Measurements from ENCODE around the gene SHC3.

The SHC3 gene

DNA sequence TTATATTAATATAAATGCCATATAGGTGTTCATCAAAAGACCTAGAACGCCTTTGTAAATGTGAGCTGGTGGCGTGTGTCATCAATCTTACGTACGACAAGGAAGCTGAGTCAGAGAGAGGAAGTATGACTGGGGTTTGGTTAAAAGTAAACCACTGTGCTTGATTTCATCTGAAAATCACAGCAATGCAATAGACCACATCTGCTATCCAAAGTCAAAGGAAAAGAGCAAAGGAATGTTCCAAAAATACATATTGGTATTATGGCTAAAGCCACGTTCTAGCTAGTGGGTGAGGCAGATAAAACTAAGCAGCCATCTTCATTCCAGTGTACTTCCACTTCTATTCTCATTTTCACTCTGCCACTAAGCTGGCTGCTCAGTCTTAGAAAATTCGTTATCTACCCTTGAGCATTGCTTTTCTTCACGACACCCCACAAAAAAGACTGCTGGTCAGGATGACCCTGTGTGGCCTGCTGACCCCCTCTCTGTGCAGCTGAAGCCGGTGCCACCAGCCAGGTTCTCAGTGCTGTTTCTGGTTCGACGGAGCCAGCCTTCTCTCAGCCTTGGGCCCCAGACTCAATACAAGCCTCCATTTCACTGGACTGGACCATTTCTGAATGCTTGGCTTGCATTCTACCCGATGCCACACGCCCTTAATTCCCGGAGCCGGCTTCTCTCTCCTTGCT is 23.8 kb downstream of the SHC3 start:
- peaks cover 69% of the 10 kb centered on the region for H3K27me3 Mint-ChIP-seq

DNA sequence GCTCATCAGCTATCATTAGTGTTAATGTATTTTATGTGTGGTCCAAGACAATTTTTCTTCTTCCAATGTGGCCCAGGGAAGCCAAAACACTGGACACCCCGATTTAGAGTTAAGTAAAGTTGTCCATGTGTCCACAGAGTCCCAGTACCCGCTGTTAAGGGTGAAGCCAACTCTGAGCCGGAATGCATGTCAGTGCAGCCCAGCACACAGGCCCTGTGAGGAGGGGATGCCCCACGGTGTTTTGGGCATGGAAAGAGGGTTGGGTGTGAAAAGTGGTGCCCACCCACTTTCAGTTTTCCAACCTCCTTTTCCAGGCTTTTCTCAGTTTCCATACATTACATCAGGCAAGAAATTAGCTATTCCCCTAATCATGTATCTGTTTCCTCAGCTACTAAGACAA is 24.4 kb downstream of the SHC3 start:
- DNase-seq (peak; percentile 33), ATAC-seq (peak; percentile 67)
- Mint-ChIP-seq H3K4me3 (peak overlapping the region; percentile 56), H3K27ac (peak overlapping the region; percentile 57), H3K36me3 (ENCODE audit: low read depth) (no peaks in the 10 kb centered on the region), H3K27me3 (peaks cover 69% of the 10 kb centered on the region), H3K9me3 (no peaks in the 10 kb centered on the region), H3K4me1 (peaks cover 26% of the 10 kb centered on the region)

More for the DNA sequence above, 23.8 kb downstream of the SHC3 start:
- Mint-ChIP-seq H3K4me1 (peaks cover 26% of the 10 kb centered on the region), H3K27ac (peak overlapping the region; percentile 57), H3K9me3 (no peaks in the 10 kb centered on the region), H3K36me3 (ENCODE audit: low read depth) (no peaks in the 10 kb centered on the region), H3K4me3 (peak overlapping the region; percentile 56)
- DNase-seq (no peak), ATAC-seq (peak; percentile 84)

DNA sequence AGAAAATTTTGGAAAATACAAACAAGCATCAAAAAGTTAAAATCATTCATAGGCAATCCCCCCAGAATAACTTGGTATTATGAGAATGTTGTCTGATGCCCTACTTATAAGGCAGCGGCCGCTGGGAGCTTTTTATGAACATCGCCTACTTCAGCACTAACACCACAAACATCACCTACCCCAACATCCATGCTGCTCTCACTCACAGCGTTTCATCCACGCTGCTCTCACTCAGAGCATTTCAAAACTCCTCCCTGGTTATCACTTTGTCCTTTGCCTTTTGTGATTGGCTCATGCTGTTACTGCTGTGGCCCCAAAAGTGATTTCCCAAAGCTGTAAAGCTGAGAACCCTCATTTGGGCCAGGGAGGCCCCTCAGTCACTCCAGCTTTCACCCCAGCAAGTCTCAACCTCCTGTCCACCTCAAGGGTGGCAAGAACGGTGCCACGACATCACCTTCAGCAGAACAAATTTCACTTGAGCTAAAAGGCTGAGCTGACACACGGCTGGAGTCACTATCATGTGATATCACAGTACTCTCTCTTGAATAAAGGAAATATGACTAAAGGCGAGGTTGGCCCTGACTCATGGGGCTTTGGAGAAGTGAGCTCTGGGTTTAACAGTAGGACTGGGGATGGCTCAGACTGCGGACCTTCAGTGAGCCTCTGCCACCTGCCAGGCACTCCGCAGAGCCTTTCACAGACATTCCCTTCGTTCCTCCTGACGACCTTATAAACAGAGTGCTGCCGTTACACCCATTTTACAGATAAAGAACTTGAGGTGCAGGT is 25.2 kb downstream of the SHC3 start:
- H3K27ac Mint-ChIP-seq, result peak overlapping the region; percentile 57
- H3K9me3 Mint-ChIP-seq, result no peaks in the 10 kb centered on the region
- DNase-seq (peak; percentile 27), ATAC-seq (peak; percentile 93)
- peak overlapping the region; percentile 56 for H3K4me3 Mint-ChIP-seq
- H3K36me3 Mint-ChIP-seq (ENCODE audit: low read depth), result no peaks in the 10 kb centered on the region
- peaks cover 68% of the 10 kb centered on the region for H3K27me3 Mint-ChIP-seq
- H3K4me1 Mint-ChIP-seq, result peaks cover 26% of the 10 kb centered on the region

DNA sequence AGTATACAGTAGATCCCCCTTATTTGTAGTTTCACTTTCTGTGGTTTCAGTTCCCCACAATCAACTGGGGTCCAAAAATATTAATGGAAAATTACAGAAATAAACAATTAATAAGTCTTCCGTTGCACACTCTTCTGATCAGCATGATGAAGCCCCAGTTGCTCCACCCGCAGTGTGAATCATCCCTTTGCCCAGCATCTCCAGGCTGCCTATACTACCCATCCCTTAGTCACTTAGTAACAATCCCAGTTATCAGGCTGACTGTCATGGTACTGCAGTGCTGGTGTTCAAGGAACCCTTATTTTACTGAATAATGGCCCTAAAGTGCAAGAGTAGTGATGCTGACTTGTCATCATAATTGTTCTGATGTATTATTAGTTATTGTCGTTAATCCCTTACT is 28.9 kb downstream of the SHC3 start:
- no peaks in the 10 kb centered on the region for H3K36me3 Mint-ChIP-seq (ENCODE audit: low read depth)
- H3K27me3 Mint-ChIP-seq, result peaks cover 59% of the 10 kb centered on the region
- DNase-seq (no peak), ATAC-seq (no peak)
- H3K27ac Mint-ChIP-seq, result no peak overlapping the region
- H3K4me1 Mint-ChIP-seq, result peaks cover 16% of the 10 kb centered on the region
- no peak overlapping the region for H3K4me3 Mint-ChIP-seq
- H3K9me3 Mint-ChIP-seq, result no peaks in the 10 kb centered on the region

DNA sequence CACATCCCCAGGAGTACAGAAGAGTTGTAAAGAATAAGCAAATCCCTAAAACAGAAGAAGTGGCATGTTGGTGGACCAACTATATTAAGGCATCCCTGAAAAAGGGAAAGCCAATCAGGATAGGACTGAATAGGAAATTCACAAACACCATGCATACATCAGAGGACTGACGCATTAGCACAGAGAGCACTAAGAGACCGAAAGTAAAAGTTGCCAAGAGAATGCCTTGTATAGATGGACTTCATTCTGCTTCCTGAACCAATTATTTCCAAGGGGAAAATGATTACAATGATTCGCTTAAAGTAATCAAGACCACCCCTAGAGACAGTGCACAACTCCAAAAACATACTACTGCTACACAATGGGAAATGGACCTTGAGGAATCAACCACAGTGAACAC is 33.5 kb downstream of the SHC3 start:
- Mint-ChIP-seq H3K27me3 (peaks cover 44% of the 10 kb centered on the region), H3K4me3 (no peak overlapping the region), H3K27ac (no peak overlapping the region), H3K4me1 (no peaks in the 10 kb centered on the region), H3K9me3 (no peaks in the 10 kb centered on the region), H3K36me3 (ENCODE audit: low read depth) (no peaks in the 10 kb centered on the region)
- DNase-seq (no peak), ATAC-seq (no peak)

DNA sequence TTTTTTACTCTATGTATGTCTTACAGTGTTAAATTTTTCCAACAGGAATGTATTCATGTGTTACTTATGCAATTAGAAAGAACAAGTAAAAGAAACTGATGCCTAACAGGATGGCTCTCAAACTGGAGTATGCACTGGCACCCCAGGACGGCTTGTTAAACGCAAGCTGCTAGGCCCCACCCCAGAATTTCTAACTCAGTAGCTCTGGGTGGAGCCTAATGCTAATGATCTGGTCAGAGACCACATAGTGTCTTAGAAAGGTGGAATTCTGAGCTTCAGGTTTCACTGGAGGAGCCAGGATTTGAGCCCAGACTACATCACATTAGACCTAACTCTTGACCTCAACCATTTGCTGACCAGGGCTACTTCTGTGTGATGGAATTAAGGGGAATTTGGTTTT is 34.4 kb downstream of the SHC3 start:
- no peaks in the 10 kb centered on the region for H3K36me3 Mint-ChIP-seq (ENCODE audit: low read depth)
- H3K4me3 Mint-ChIP-seq, result no peak overlapping the region
- no peaks in the 10 kb centered on the region for H3K4me1 Mint-ChIP-seq

DNA sequence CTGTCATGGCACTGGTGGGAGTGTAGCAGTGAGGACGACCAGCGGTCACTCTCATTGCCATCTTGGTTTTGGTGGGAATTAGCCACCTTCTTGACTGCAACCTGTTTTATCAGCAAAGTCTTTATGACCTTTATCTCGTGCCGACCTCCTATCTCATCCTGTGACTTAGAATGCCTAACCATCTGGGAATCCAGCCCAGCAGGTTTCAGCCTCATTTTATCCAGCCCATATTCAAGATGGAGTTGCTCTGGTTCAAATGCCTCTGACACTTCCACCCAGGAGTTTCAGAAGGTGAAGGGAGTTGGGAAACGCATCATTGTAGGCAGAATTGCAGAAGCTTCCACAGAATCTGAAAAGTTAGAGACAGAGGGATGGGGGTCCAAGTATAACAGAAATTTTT is 35.4 kb downstream of the SHC3 start:
- H3K9me3 Mint-ChIP-seq, result no peaks in the 10 kb centered on the region
- ATAC-seq (no peak), DNase-seq (no peak)
- H3K27ac Mint-ChIP-seq, result no peak overlapping the region
- H3K4me1 Mint-ChIP-seq, result peaks cover 4% of the 10 kb centered on the region
- H3K4me3 Mint-ChIP-seq, result no peak overlapping the region
- no peaks in the 10 kb centered on the region for H3K36me3 Mint-ChIP-seq (ENCODE audit: low read depth)
- H3K27me3 Mint-ChIP-seq, result peaks cover 34% of the 10 kb centered on the region

More for the DNA sequence above, 34.4 kb downstream of the SHC3 start:
- ATAC-seq (no peak), DNase-seq (no peak)
- Mint-ChIP-seq H3K9me3 (no peaks in the 10 kb centered on the region), H3K27me3 (peaks cover 39% of the 10 kb centered on the region), H3K27ac (no peak overlapping the region)

DNA sequence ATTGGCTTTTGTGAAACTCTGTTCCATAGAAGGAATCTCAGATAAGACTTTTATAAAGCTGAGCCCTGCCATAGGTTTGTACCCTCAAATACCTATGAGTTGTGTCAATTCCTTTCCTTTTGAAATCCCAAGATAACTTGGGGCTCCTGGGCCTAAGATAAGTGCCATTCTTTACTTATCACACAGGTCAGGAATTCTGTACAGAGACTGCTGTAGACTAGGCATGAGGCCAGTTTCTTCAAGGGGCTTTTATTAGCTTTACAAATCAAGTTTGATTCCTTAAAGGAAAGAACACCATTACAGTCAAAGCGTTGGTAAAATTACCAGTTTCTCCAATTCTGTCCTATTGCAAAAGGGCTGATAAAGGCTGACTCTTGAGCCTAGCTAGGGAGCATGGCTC is 39.2 kb downstream of the SHC3 start:
- peaks cover 17% of the 10 kb centered on the region for H3K4me1 Mint-ChIP-seq
- no peak for ATAC-seq
- no peak for DNase-seq
- no peaks in the 10 kb centered on the region for H3K36me3 Mint-ChIP-seq (ENCODE audit: low read depth)
- no peak overlapping the region for H3K4me3 Mint-ChIP-seq
- peaks cover 8% of the 10 kb centered on the region for H3K9me3 Mint-ChIP-seq
- H3K27me3 Mint-ChIP-seq, result peaks cover 19% of the 10 kb centered on the region
- no peak overlapping the region for H3K27ac Mint-ChIP-seq

DNA sequence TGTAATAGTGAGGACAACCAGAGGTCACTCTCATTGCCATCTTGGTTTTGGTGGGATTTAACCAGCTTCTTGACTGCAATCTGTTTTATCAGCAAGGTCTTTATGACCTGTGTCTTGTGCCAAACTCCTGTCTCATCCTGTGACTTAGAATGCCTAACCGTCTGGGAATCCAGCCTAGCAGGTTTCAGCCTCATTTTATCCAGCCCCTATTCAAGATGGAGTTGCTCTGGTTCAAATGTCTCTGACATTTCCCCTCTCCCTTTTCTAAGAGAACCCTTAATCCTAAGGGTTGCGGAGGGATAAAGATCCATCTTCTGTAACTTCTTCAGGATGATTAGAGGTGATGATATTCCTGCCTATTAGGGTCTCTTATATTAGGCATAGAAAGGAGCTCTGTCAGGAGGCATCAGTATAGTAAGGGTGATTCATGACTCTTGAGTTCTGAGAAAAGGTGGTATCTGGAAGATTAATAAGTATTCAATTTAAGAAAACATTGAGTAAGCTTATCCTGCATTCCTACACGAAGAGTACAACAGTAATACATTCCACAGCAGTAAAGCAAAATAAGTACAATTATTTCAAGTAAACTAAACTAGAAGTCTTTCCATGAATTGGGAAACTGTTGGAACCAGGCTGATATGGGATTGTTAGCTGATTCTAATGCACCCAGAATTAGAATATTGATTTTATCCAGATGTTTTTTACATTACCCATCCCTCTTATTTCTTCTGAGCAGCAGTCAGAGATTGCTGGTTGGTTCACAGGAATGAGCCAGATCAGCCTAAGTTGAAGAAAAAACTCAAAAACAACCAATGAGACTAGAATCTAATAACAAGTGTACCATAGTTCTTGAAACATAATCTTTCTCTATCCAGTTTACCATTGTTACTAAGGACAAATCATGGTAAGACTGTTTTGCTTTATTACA is 39.9 kb downstream of the SHC3 start:
- no peak overlapping the region for H3K27ac Mint-ChIP-seq
- no peak overlapping the region for H3K4me3 Mint-ChIP-seq
- DNase-seq (no peak), ATAC-seq (no peak)
- H3K9me3 Mint-ChIP-seq, result peaks cover 12% of the 10 kb centered on the region
- H3K36me3 Mint-ChIP-seq (ENCODE audit: low read depth), result no peaks in the 10 kb centered on the region
- peaks cover 17% of the 10 kb centered on the region for H3K4me1 Mint-ChIP-seq
- H3K27me3 Mint-ChIP-seq, result peaks cover 17% of the 10 kb centered on the region

DNA sequence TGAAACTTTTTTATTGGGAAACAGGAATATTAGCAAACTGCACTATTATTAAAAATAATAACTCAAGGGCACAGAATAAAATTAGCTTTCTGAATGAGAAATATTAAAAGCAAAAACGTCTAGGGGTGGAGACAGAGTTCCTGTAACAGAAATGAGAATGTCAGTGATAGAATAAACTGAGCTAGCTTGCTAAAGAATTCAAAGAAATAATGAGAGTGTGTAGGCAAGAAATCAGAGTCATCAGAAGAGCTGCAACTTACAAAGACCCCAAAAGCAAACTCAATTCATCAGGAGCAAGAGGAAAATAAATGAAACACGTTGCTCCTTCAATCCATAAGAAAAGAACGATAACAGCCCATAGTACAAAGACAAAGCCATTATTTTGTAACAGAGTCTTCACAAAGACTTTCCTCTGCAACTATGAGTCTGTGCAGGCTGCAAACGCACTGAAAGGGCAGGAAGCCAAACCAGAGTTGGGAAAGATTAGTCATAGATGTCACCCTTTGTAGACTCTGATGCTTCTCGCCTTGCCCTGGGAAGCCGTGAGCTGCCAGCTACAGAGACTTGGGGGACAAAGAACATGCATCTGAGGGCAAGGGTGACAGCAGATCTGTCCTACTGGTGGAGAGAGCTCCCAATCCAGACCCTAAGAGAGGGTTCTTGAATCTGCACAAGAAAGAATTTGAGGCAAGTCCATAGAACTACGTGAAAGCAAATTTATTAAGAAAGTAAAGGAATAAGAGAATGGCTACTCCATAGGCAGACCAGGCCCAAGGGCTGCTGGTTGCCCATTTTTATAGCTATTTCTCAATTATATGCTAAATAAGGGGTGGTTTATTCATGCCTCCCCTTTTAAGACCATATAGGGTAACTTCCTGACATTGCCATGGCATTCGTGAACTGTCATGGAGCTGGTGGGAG is 40.8 kb downstream of the SHC3 start:
- DNase-seq, result peak; percentile 39
- H3K4me3 Mint-ChIP-seq, result no peak overlapping the region
- H3K4me1 Mint-ChIP-seq, result peaks cover 17% of the 10 kb centered on the region
- ATAC-seq, result peak; percentile 97
- peaks cover 17% of the 10 kb centered on the region for H3K27me3 Mint-ChIP-seq
- peaks cover 16% of the 10 kb centered on the region for H3K9me3 Mint-ChIP-seq
- no peak overlapping the region for H3K27ac Mint-ChIP-seq
- H3K36me3 Mint-ChIP-seq (ENCODE audit: low read depth), result no peaks in the 10 kb centered on the region

DNA sequence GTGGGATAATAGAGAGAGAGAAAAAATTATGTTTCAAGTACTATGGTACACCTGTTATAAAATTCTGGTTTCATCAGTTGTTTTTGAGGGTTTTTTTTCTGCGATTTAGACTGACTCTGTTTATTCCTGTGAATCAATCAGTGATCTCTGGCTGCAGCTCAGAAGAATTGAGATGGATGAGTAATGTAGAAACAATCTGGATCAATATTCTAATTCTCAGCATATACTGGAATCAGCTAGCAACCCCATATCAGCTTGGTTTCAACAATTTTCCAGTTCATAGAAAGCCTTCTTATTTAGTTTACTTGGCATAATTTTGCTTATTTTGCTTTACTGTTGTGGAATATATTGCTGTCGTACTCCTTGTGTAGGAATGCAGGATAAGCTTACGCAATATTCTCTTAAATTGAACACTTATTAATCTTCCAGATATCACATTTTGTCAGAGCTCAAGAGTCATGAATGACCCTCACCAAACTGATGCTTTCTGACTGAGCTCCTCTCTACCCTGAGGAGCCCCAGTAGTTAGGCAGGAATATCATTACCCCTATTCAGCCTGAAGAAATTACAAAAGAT is 42.9 kb downstream of the SHC3 start:
- Mint-ChIP-seq H3K36me3 (ENCODE audit: low read depth) (no peaks in the 10 kb centered on the region), H3K27ac (no peak overlapping the region), H3K9me3 (peaks cover 16% of the 10 kb centered on the region), H3K4me3 (no peak overlapping the region), H3K4me1 (peaks cover 17% of the 10 kb centered on the region), H3K27me3 (peaks cover 19% of the 10 kb centered on the region)
- DNase-seq (no peak), ATAC-seq (no peak)

DNA sequence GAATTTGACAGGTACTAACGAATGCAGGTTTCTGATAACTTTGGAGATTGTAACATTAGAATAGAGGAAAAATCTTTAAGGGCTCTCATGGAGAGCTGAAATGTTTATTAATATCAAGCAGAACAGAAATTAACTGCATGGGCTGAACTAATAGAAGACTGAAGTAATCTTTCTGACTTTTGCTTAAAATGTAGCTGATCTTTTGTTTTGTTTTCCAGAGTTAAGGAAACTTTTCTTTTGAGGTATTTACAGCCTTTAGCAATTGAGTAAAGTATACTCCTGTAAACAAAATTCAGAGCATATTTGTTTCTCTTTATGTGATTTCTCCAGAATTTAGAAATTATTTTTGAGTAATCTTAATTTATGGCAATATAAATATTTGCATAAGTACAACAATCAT is 43.9 kb downstream of the SHC3 start:
- no peak overlapping the region for H3K4me3 Mint-ChIP-seq
- ATAC-seq, result no peak
- H3K27ac Mint-ChIP-seq, result no peak overlapping the region
- peaks cover 16% of the 10 kb centered on the region for H3K9me3 Mint-ChIP-seq
- no peak for DNase-seq
- H3K4me1 Mint-ChIP-seq, result peaks cover 17% of the 10 kb centered on the region
- no peaks in the 10 kb centered on the region for H3K36me3 Mint-ChIP-seq (ENCODE audit: low read depth)
- peaks cover 23% of the 10 kb centered on the region for H3K27me3 Mint-ChIP-seq

DNA sequence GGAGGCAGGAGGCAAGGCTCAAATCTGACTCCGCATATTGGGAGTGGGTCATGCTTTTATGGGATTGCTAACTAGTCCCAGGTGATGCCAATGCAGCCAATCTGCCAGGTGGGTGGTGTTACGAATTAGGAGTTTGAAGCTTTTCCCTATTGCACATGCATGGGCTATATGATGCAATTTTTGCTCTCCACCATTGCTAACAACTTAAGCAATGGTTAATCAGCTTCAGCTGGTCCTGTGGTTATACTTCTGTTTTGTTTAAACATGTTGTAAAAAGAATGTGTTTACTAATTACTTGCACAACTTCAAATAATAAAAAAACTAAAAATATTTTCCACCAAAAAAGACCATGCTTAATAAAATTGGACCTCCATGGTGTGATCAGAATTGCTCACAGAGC is 55.7 kb downstream of the SHC3 start:
- Mint-ChIP-seq H3K27ac (no peak overlapping the region), H3K9me3 (peaks cover 35% of the 10 kb centered on the region), H3K36me3 (ENCODE audit: low read depth) (peaks cover 2% of the 10 kb centered on the region)

More for the DNA sequence above, 55.7 kb downstream of the SHC3 start:
- Mint-ChIP-seq H3K27me3 (peaks cover 31% of the 10 kb centered on the region), H3K4me3 (no peak overlapping the region), H3K4me1 (no peaks in the 10 kb centered on the region)
- ATAC-seq (no peak), DNase-seq (no peak)
